ENCODE measurements around the gene TIMMDC1. TPM values are rescaled to one million over a fixed set of nuclear protein-coding genes. Genes with fewer than 3 reads are reported as not detected.
"Not testable (repeated sequence)": the region's sequence is repeated elsewhere in the genome, so short reads cannot be mapped to it uniquely, and the experiment has no call there.

TIMMDC1 gene
- total RNA-seq, 1 donor from 2014 or later, result 31.2 TPM

GRCh38 chr3:119510690-119511089 is 12.3 kb downstream of the TIMMDC1 start:
- no peak for DNase-seq

GRCh38 chr3:119514637-119515036 is 16.3 kb downstream of the TIMMDC1 start:
- no peak for DNase-seq

GRCh38 chr3:119517112-119517511 is 18.8 kb downstream of the TIMMDC1 start:
- no peak for DNase-seq

- DNase-seq, result no peak
Measured at GRCh38 chr3:119518026-119518425, 19.7 kb downstream of the TIMMDC1 start.

- no peak for DNase-seq
Measured at GRCh38 chr3:119524931-119525662, 26.8 kb downstream of the TIMMDC1 start.

GRCh38 chr3:119527714-119528113 is 29.4 kb downstream of the TIMMDC1 start:
- DNase-seq, result no peak

GRCh38 chr3:119529883-119530282 is 31.5 kb downstream of the TIMMDC1 start:
- DNase-seq, result no peak

GRCh38 chr3:119530456-119530855 is 32.1 kb downstream of the TIMMDC1 start:
- no peak for DNase-seq

GRCh38 chr3:119531151-119531550 is 32.8 kb downstream of the TIMMDC1 start:
- no peak for DNase-seq

GRCh38 chr3:119534296-119534695 is 35.9 kb downstream of the TIMMDC1 start:
- no peak for DNase-seq

GRCh38 chr3:119536757-119537156 is 38.4 kb downstream of the TIMMDC1 start:
- no peak for DNase-seq

- DNase-seq, result no peak
Measured at GRCh38 chr3:119538772-119539171, 40.4 kb downstream of the TIMMDC1 start.

GRCh38 chr3:119541547-119541946 is 43.2 kb downstream of the TIMMDC1 start:
- DNase-seq, result no peak

- DNase-seq, result no peak
Measured at GRCh38 chr3:119542168-119542767, 43.9 kb downstream of the TIMMDC1 start.

- no peak for DNase-seq
Measured at GRCh38 chr3:119543147-119543546, 44.8 kb downstream of the TIMMDC1 start.

GRCh38 chr3:119547227-119547626 is 48.9 kb downstream of the TIMMDC1 start:
- DNase-seq, result no peak

- no peak for DNase-seq
Measured at GRCh38 chr3:119548341-119548740, 50.0 kb downstream of the TIMMDC1 start.

- DNase-seq, result no peak
Measured at GRCh38 chr3:119550192-119550910, 52.0 kb downstream of the TIMMDC1 start.

- DNase-seq, result no peak
Measured at GRCh38 chr3:119551598-119551997, 53.3 kb downstream of the TIMMDC1 start.

GRCh38 chr3:119552928-119553327 is 54.6 kb downstream of the TIMMDC1 start:
- not testable (repeated sequence) for DNase-seq

GRCh38 chr3:119553823-119554415 is 55.6 kb downstream of the TIMMDC1 start:
- DNase-seq, result no peak

GRCh38 chr3:119555309-119555735 is 57.0 kb downstream of the TIMMDC1 start:
- DNase-seq, result no peak

- DNase-seq, result no peak
Measured at GRCh38 chr3:119555929-119556328, 57.6 kb downstream of the TIMMDC1 start.

Data from occipital lobe (tissue), 2 donors.